SK-N-MC (cell line): ENCODE measurements around the gene DENND6A.

Experiments
- EZH2 ChIP-seq: fragments of 200-600 bp; sonication (generic); IDR thresholded peaks from one replicate; pipeline ENCODE4 v1.6.1; 2017; ENCODE audit warnings: antibody characterized with exemption
- POLR2AphosphoS5 ChIP-seq: IDR thresholded peaks from 2 replicates; pipeline ENCODE4 v1.6.1; 2012; ENCODE audit warnings: mild to moderate bottlenecking, low read depth, low read length, borderline replicate concordance

GRCh38 chr3:57646723-57647122 lies 46.2 kb downstream of the DENND6A start:
- no peak for TF ChIP-seq POLR2AphosphoS5
- no peak for TF ChIP-seq EZH2
